GM12878 (cell line): ENCODE data around the gene RBM12. TPM values are rescaled to one million over a fixed set of nuclear protein-coding genes. Genes with fewer than 3 reads are reported as not detected.

ENCODE experiments used
- BMI1 ChIP-seq: fragments of 450-650 bp; IDR thresholded peaks from 2 replicates; pipeline ENCODE4 v1.6.1; 2016; ENCODE audit warnings: mild to moderate bottlenecking, moderate library complexity, borderline replicate concordance
- BRCA1 ChIP-seq: IDR thresholded peaks from 2 replicates; pipeline ENCODE4 v1.6.1; 2011; ENCODE audit warnings: low read depth, low read length, improper control_type of control experiment
- CBX5 ChIP-seq: sonication (generic); IDR thresholded peaks from 2 replicates; pipeline ENCODE4 v1.6.1; 2016; ENCODE audit warnings: low read depth, moderate library complexity, mild to moderate bottlenecking, inconsistent platforms
- DPF2 ChIP-seq: fragments of 450-650 bp; IDR thresholded peaks from 2 replicates; pipeline ENCODE4 v1.6.1; 2017; ENCODE audit warnings: mild to moderate bottlenecking
- EED ChIP-seq: sonication (generic); IDR thresholded peaks from 2 replicates; pipeline ENCODE4 v1.6.1; 2016; ENCODE audit warnings: antibody characterized with exemption, low read depth
- EZH2 ChIP-seq: IDR thresholded peaks from 2 replicates; pipeline ENCODE4 v1.6.1; 2012; ENCODE audit warnings: low read depth, mild to moderate bottlenecking, control low read depth, inconsistent platforms, low read length, borderline replicate concordance; ENCODE audit not compliant: control insufficient read depth
- GABPA ChIP-seq: IDR thresholded peaks from 2 replicates; pipeline ENCODE4 v1.6.1; 2014; ENCODE audit warnings: antibody characterized with exemption, low read depth, mild to moderate bottlenecking, inconsistent platforms
- HDAC2 ChIP-seq: fragments of 200-600 bp; sonication (generic); IDR thresholded peaks from 2 replicates; pipeline ENCODE4 v1.6.1; 2017
- KDM1A ChIP-seq: fragments of 200-600 bp; sonication (generic); IDR thresholded peaks from 2 replicates; pipeline ENCODE4 v1.6.1; 2016; ENCODE audit warnings: borderline replicate concordance
- MXI1 ChIP-seq: fragments of 150-350 bp; IDR thresholded peaks from 2 replicates; pipeline ENCODE4 v1.6.1; 2011; ENCODE audit warnings: low read depth, mild to moderate bottlenecking, inconsistent platforms, low read length, improper control_type of control experiment
- PML ChIP-seq: IDR thresholded peaks from 2 replicates; pipeline ENCODE4 v1.6.1; 2012; ENCODE audit warnings: low read length, inconsistent platforms
- POLR2A ChIP-seq: IDR thresholded peaks from 2 replicates; pipeline ENCODE4 v1.6.1; 2011; ENCODE audit warnings: low read depth, mild to moderate bottlenecking, low read length
- SPI1 ChIP-seq: IDR thresholded peaks from 2 replicates; pipeline ENCODE4 v1.6.1; 2011; ENCODE audit warnings: low read depth, mild to moderate bottlenecking, low read length, moderate library complexity, borderline replicate concordance; ENCODE audit not compliant: insufficient read depth
- SREBF2 ChIP-seq: IDR thresholded peaks from 2 replicates; pipeline ENCODE4 v1.6.1; 2012; ENCODE audit warnings: mild to moderate bottlenecking, low read length
- ZNF217 ChIP-seq: fragments of 450-650 bp; IDR thresholded peaks from 2 replicates; pipeline ENCODE4 v1.6.1; 2017; ENCODE audit warnings: antibody characterized with exemption, mild to moderate bottlenecking
- ZSCAN29 ChIP-seq: fragments of 450-650 bp; IDR thresholded peaks from 2 replicates; pipeline ENCODE4 v1.6.1; 2017; ENCODE audit warnings: mild to moderate bottlenecking, moderate library complexity
- polyA plus RNA-seq, 11 experiments: library from polyadenylated mRNA; depleted of rRNA in 4 of 11; unstranded in 6 of 11; stranded (reverse) in 5 of 11; fragments of >200 nt; fragmentation: Nextera tagmentation in 4 of 11; fragmentation: Illumina TruSeq in 1 of 11; extraction: Ambion mirVana in 4 of 11; extraction: Trizol in 1 of 11; gene quantifications; 1 replicate in 1 of 11; 2 replicates in 10 of 11; pipeline versions ENCODE4 v1.2.1 to v1.2.3, GENCODE V29; 2011 to 2016; ENCODE audit warnings: inconsistent platforms in 2 of 11, missing spikeins in 2 of 11, low read depth in 1 of 11
- total RNA-seq, 4 experiments: library from RNA; depleted of rRNA in 3 of 4; stranded (reverse); fragments of >200 nt in 3 of 4; fragmentation: Illumina TruSeq in 1 of 4; extraction: Trizol in 1 of 4; gene quantifications; 2 replicates each; pipeline versions ENCODE4 v1.2.1 to v1.2.3, GENCODE V29; 2013 to 2021
- TF ChIP-seq, protein P1 (sequence below): fragments of 450-650 bp; IDR thresholded peaks from 2 replicates; pipeline ENCODE4 v1.6.1; 2016; ENCODE audit warnings: mild to moderate bottlenecking, moderate library complexity, borderline replicate concordance
- TF ChIP-seq, protein P2 (sequence below): IDR thresholded peaks from 2 replicates; pipeline ENCODE4 v1.6.1; 2011; ENCODE audit warnings: borderline replicate concordance, low read depth, mild to moderate bottlenecking, moderate library complexity, mixed read lengths, low read length; ENCODE audit not compliant: insufficient read depth; ENCODE audit errors: extremely low read length
- TF ChIP-seq, protein P3 (sequence below): fragments of 450-650 bp; IDR thresholded peaks from 2 replicates; pipeline ENCODE4 v1.6.1; 2016; ENCODE audit warnings: mild to moderate bottlenecking
- TF ChIP-seq, protein P4 (sequence below): fragments of 450-650 bp; formaldehyde crosslinking; IDR thresholded peaks from 2 replicates; pipeline ENCODE4 v1.4.0; 2020; ENCODE audit warnings: mild to moderate bottlenecking, moderate library complexity

The RBM12 gene
- total and polyA plus RNA-seq, 10 of the 15 experiments (the other 5 are each of a cell fraction or from before 2014, with no cell fraction given) = 4.7 to 153 (median 58.5) TPM

DNA sequence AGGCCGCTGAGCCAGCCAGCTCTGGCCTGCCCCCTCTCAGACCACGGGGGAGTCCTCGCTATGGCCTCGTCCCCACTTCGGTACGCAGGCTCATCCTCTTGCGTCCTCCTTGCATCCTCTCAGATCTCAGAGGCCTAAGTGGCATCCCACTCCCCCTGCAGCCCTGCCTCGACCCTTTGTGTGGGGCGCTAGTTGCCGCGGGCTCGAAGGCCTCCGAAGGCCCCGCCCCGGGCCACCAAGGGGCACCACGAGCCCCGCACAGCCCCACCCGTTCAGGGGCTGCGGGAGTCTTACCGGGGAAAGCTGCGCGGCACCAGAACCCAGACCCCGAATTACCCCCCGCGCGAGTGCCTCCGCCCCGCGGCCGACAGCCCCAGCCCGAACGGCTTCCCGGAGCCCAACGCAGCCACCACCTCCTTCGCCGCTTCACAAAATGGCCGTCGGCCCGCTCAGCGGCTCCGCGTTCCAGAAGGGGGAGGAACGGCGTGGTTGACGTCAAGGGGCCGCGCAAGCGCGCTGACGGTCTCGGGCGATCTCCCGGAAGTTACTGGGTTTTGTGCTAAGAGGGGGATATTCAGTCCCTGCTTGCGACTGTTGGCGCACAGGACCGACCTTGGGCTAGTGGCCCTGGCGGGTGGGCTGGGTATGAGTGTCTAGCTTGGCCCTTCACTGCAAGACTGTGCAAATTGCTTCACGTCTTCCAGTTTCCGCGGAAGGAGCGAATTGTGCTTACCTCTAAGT, at the start of gene RBM12, which contains the start of gene CPNE1 (continued):
- TF ChIP-seq EED = no peak
- peak; percentile 96 for TF ChIP-seq PML
- no peak for TF ChIP-seq HDAC2
- TF ChIP-seq, protein P1, sequence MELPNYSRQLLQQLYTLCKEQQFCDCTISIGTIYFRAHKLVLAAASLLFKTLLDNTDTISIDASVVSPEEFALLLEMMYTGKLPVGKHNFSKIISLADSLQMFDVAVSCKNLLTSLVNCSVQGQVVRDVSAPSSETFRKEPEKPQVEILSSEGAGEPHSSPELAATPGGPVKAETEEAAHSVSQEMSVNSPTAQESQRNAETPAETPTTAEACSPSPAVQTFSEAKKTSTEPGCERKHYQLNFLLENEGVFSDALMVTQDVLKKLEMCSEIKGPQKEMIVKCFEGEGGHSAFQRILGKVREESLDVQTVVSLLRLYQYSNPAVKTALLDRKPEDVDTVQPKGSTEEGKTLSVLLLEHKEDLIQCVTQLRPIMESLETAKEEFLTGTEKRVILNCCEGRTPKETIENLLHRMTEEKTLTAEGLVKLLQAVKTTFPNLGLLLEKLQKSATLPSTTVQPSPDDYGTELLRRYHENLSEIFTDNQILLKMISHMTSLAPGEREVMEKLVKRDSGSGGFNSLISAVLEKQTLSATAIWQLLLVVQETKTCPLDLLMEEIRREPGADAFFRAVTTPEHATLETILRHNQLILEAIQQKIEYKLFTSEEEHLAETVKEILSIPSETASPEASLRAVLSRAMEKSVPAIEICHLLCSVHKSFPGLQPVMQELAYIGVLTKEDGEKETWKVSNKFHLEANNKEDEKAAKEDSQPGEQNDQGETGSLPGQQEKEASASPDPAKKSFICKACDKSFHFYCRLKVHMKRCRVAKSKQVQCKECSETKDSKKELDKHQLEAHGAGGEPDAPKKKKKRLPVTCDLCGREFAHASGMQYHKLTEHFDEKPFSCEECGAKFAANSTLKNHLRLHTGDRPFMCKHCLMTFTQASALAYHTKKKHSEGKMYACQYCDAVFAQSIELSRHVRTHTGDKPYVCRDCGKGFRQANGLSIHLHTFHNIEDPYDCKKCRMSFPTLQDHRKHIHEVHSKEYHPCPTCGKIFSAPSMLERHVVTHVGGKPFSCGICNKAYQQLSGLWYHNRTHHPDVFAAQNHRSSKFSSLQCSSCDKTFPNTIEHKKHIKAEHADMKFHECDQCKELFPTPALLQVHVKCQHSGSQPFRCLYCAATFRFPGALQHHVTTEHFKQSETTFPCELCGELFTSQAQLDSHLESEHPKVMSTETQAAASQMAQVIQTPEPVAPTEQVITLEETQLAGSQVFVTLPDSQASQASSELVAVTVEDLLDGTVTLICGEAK = peak; percentile 51; the same call in 1 of the 2 replicates
- no peak for TF ChIP-seq ZNF217
- TF ChIP-seq DPF2 = peak; percentile 68; the same call in 1 of the 2 replicates
- TF ChIP-seq MXI1 = peak; percentile 86
- TF ChIP-seq SPI1 = peak; percentile 31; the same call in 1 of the 2 replicates
- TF ChIP-seq KDM1A = no peak
- no peak for TF ChIP-seq EZH2
- TF ChIP-seq ZSCAN29 = no peak
- no peak for TF ChIP-seq SREBF2
- TF ChIP-seq BRCA1 = no peak
- 0 out of 2 replicates have a peak, but pooled peaks have one; percentile 17 for TF ChIP-seq CBX5
- TF ChIP-seq GABPA = no peak
- TF ChIP-seq, protein P2, sequence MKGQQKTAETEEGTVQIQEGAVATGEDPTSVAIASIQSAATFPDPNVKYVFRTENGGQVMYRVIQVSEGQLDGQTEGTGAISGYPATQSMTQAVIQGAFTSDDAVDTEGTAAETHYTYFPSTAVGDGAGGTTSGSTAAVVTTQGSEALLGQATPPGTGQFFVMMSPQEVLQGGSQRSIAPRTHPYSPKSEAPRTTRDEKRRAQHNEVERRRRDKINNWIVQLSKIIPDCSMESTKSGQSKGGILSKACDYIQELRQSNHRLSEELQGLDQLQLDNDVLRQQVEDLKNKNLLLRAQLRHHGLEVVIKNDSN = no peak
- no peak for TF ChIP-seq BMI1
- TF ChIP-seq, protein P3, sequence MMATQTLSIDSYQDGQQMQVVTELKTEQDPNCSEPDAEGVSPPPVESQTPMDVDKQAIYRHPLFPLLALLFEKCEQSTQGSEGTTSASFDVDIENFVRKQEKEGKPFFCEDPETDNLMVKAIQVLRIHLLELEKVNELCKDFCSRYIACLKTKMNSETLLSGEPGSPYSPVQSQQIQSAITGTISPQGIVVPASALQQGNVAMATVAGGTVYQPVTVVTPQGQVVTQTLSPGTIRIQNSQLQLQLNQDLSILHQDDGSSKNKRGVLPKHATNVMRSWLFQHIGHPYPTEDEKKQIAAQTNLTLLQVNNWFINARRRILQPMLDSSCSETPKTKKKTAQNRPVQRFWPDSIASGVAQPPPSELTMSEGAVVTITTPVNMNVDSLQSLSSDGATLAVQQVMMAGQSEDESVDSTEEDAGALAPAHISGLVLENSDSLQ = no peak
- peak; percentile 99 for TF ChIP-seq POLR2A
- TF ChIP-seq, protein P4, sequence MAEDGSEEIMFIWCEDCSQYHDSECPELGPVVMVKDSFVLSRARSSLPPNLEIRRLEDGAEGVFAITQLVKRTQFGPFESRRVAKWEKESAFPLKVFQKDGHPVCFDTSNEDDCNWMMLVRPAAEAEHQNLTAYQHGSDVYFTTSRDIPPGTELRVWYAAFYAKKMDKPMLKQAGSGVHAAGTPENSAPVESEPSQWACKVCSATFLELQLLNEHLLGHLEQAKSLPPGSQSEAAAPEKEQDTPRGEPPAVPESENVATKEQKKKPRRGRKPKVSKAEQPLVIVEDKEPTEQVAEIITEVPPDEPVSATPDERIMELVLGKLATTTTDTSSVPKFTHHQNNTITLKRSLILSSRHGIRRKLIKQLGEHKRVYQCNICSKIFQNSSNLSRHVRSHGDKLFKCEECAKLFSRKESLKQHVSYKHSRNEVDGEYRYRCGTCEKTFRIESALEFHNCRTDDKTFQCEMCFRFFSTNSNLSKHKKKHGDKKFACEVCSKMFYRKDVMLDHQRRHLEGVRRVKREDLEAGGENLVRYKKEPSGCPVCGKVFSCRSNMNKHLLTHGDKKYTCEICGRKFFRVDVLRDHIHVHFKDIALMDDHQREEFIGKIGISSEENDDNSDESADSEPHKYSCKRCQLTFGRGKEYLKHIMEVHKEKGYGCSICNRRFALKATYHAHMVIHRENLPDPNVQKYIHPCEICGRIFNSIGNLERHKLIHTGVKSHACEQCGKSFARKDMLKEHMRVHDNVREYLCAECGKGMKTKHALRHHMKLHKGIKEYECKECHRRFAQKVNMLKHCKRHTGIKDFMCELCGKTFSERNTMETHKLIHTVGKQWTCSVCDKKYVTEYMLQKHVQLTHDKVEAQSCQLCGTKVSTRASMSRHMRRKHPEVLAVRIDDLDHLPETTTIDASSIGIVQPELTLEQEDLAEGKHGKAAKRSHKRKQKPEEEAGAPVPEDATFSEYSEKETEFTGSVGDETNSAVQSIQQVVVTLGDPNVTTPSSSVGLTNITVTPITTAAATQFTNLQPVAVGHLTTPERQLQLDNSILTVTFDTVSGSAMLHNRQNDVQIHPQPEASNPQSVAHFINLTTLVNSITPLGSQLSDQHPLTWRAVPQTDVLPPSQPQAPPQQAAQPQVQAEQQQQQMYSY = no peak
